HepG2 (cell line): ENCODE results near the gene CPLANE2. TPM values are rescaled to one million over a fixed set of nuclear protein-coding genes. Genes with fewer than 3 reads are reported as not detected.

Source experiments
- FOXK1 ChIP-seq: sonication (generic); formaldehyde crosslinking; IDR thresholded peaks from 2 replicates; pipeline ENCODE4 v1.4.0; 2020; ENCODE audit warnings: low read depth, missing genetic modification reagents, borderline replicate concordance
- KIAA2018 ChIP-seq: sonication (generic); formaldehyde crosslinking; IDR thresholded peaks from 2 replicates; pipeline ENCODE4 v1.5.0; 2020; ENCODE audit warnings: mild to moderate bottlenecking, missing genetic modification reagents, borderline replicate concordance
- MAFF ChIP-seq: IDR thresholded peaks from 2 replicates; pipeline ENCODE4 v1.6.1; 2011; ENCODE audit warnings: low read depth, low read length, improper control_type of control experiment
- MED1 ChIP-seq: sonication (generic); formaldehyde crosslinking; IDR thresholded peaks from 2 replicates; pipeline ENCODE4 v1.4.0; 2020; ENCODE audit warnings: missing genetic modification reagents
- PRDM15 ChIP-seq: sonication (generic); formaldehyde crosslinking; IDR thresholded peaks from 2 replicates; pipeline ENCODE4 v1.4.0; 2020; ENCODE audit warnings: missing genetic modification reagents
- ZKSCAN5 ChIP-seq: sonication (generic); formaldehyde crosslinking; IDR thresholded peaks from 2 replicates; pipeline ENCODE4 v1.5.1; 2020; ENCODE audit warnings: mild to moderate bottlenecking, missing genetic modification reagents
- ZNF280D ChIP-seq: sonication (generic); formaldehyde crosslinking; IDR thresholded peaks from 2 replicates; pipeline ENCODE4 v1.5.1; 2020; ENCODE audit warnings: mild to moderate bottlenecking, missing genetic modification reagents
- ZNF577 ChIP-seq: sonication (generic); formaldehyde crosslinking; IDR thresholded peaks from 2 replicates; pipeline ENCODE4 v1.4.0; 2020; ENCODE audit warnings: mild to moderate bottlenecking, low read depth, missing genetic modification reagents, borderline replicate concordance
- ZNF691 ChIP-seq: sonication (generic); formaldehyde crosslinking; IDR thresholded peaks from 2 replicates; pipeline ENCODE4 v1.4.0; 2020; ENCODE audit warnings: missing genetic modification reagents, low read depth, mild to moderate bottlenecking, borderline replicate concordance
- polyA plus RNA-seq, 8 experiments: library from polyadenylated mRNA; depleted of rRNA in 3 of 8; stranded (reverse) in 7 of 8; unstranded in 1 of 8; fragments of >200 nt; fragmentation: Illumina TruSeq in 4 of 8; extraction: Trizol in 4 of 8; gene quantifications; 2 replicates each; pipeline versions ENCODE4 v1.2.1 to v1.2.3, GENCODE V29; 2011 to 2016; ENCODE audit warnings: low read depth in 4 of 8, missing spikeins in 1 of 8, mixed read lengths in 1 of 8; ENCODE audit not compliant: insufficient read depth in 1 of 8
- total RNA-seq, 5 experiments: library from RNA; depleted of rRNA; stranded (reverse); fragments of >200 nt; fragmentation: Illumina TruSeq; extraction: Trizol; gene quantifications; 2 replicates each; pipeline ENCODE4 v1.2.3, GENCODE V29; 2016; ENCODE audit warnings: low read depth in 1 of 5

The CPLANE2 gene
- total and polyA plus RNA-seq, 2 of the 13 experiments (the other 11 are each of a cell fraction or from before 2014, with no cell fraction given), result 0.29 to 1.6 TPM

- TF ChIP-seq ZNF691 (CRISPR knock-in tag) (peak; percentile 93; the same call in 1 of the 2 replicates), MED1 (CRISPR knock-in tag) (peak; percentile 91), PRDM15 (no peak), MAFF (no peak), ZNF577 (no peak), ZNF280D (CRISPR knock-in tag) (no peak), KIAA2018 (no peak), FOXK1 (0 out of 2 replicates have a peak, but pooled peaks have one; percentile 31), ZKSCAN5 (CRISPR knock-in tag) (no peak)
These were observed 54.9 kb downstream of the CPLANE2 start (continued) for GRCh38 chr1:16181887-16182719.
